AG09319 (cell line): ENCODE results near the gene KRTAP12-3.

Source experiments
- DNase-seq: peaks from one replicate; pipeline ENCODE4 v3.0.0-alpha.2; 2010; ENCODE audit warnings: low read depth; ENCODE audit errors: extremely low read depth
- TF ChIP-seq, protein P1 (sequence below): IDR thresholded peaks from 2 replicates; pipeline ENCODE4 v1.5.1; 2011; ENCODE audit warnings: low read depth, mild to moderate bottlenecking, inconsistent platforms, low read length, moderate library complexity

The KRTAP12-3 gene

GRCh38 chr21:44704636-44705001, 46.9 kb downstream of the KRTAP12-3 start:
- TF ChIP-seq, protein P1, sequence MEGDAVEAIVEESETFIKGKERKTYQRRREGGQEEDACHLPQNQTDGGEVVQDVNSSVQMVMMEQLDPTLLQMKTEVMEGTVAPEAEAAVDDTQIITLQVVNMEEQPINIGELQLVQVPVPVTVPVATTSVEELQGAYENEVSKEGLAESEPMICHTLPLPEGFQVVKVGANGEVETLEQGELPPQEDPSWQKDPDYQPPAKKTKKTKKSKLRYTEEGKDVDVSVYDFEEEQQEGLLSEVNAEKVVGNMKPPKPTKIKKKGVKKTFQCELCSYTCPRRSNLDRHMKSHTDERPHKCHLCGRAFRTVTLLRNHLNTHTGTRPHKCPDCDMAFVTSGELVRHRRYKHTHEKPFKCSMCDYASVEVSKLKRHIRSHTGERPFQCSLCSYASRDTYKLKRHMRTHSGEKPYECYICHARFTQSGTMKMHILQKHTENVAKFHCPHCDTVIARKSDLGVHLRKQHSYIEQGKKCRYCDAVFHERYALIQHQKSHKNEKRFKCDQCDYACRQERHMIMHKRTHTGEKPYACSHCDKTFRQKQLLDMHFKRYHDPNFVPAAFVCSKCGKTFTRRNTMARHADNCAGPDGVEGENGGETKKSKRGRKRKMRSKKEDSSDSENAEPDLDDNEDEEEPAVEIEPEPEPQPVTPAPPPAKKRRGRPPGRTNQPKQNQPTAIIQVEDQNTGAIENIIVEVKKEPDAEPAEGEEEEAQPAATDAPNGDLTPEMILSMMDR = no peak
- DNase-seq = no peak

DNA sequence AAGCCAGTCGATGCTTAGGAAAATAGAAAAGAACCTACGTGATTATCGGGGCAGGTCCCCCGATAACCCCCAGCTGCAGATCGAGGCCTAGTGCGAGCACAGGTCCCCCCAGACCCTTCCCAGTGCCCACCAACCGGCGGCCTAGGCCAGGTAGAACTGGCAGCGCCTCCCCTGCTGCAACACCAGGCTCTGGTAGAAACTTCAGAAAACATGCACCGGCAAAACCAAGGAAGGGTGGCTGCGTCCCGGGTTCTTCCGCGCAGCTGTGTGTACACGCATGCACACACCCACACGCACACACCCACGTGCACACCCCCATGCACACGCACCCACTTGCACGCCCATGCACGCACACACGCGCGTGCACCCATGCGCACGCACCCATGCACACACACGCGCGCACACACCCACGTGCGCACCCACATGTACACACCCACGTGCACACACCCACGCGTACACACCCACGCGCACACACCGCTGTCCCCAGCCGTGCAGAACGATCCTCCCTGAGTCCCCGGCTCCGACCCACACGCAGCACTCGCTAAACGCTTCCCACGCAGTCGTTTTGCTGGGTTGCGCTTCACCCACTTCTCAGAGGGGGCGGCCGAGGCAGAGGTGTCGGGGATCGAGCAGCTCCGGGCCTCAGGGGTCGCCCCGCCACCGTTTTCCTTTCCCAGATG, 48.4 kb downstream of the KRTAP12-3 start:
- TF ChIP-seq, protein P1 = no peak
- DNase-seq = no peak

- DNase-seq = no peak
- TF ChIP-seq, protein P1 = no peak
Observed at GRCh38 chr21:44706706-44707581, 49.2 kb downstream of the KRTAP12-3 start.
